OCI-LY7 (cell line): ENCODE measurements around the gene MMP21. TPM values are rescaled to one million over a fixed set of nuclear protein-coding genes. Genes with fewer than 3 reads are reported as not detected.

Source experiments
- BruUV-seq: library from RNA; stranded (reverse); fragments of 400-500 nt; replicated peaks from 2 replicates; lab custom pipeline; 2021; lab: Mats Ljungman, UMichigan
- CTCF ChIA-PET: fragments of 300-600 bp; sonication (Branson Sonifier 250); formaldehyde crosslinking; loops from one replicate; lab custom pipeline; 2022; ENCODE audit warnings: antibody characterized with exemption; ENCODE audit not compliant: unreplicated experiment; lab: Charles Lee
- POLR2A ChIA-PET: fragments of 300-600 bp; sonication (Branson Sonifier 250); formaldehyde crosslinking; loops from one replicate; lab custom pipeline; 2022; ENCODE audit warnings: antibody characterized with exemption; lab: Charles Lee
- DNase-seq: peaks from one replicate; pipeline ENCODE4 v3.0.0-alpha.2; 2015; ENCODE audit warnings: low spot score
- H2AFZ ChIP-seq: fragments of 200-600 bp; sonication (generic), shearing (Covaris generic); 2 replicates; pipeline ENCODE4 v1.6.1; 2014; ENCODE audit warnings: mild to moderate bottlenecking, antibody characterized with exemption, low read length, moderate library complexity
- H3K27ac ChIP-seq: fragments of 200-600 bp; sonication (generic); 2 replicates; pipeline ENCODE4 v1.5.1; 2014; ENCODE audit warnings: mixed run types, low read depth, mild to moderate bottlenecking, moderate library complexity, low read length, inconsistent platforms; ENCODE audit not compliant: poor library complexity, severe bottlenecking
- H3K36me3 ChIP-seq: fragments of 200-600 bp; sonication (generic); 2 replicates; pipeline ENCODE4 v1.6.1; 2014; ENCODE audit warnings: mild to moderate bottlenecking, antibody characterized with exemption, low read length, moderate library complexity, mixed read lengths; ENCODE audit not compliant: insufficient read depth
- H3K4me1 ChIP-seq: fragments of 200-600 bp; sonication (generic); 2 replicates; pipeline ENCODE4 v1.5.1; 2014; ENCODE audit warnings: mild to moderate bottlenecking, low read length; ENCODE audit not compliant: insufficient read depth, poor library complexity, severe bottlenecking
- H3K4me2 ChIP-seq: fragments of 200-600 bp; sonication (generic); 2 replicates; pipeline ENCODE4 v1.6.1; 2014; ENCODE audit warnings: mild to moderate bottlenecking, low read length
- H3K4me3 ChIP-seq: fragments of 200-600 bp; sonication (generic); 2 replicates; pipeline ENCODE4 v1.5.1; 2014; ENCODE audit warnings: mild to moderate bottlenecking, low read depth, low read length; ENCODE audit not compliant: poor library complexity, severe bottlenecking
- H3K79me2 ChIP-seq: fragments of 200-600 bp; sonication (generic); 2 replicates; pipeline ENCODE4 v1.6.1; 2016; ENCODE audit warnings: low read depth, mild to moderate bottlenecking, low read length, moderate library complexity, mixed read lengths; ENCODE audit not compliant: insufficient read depth
- H3K9me2 ChIP-seq: fragments of 200-600 bp; sonication (generic); 2 replicates; pipeline ENCODE4 v1.6.1; 2016; ENCODE audit warnings: mild to moderate bottlenecking, low read length, mixed read lengths; ENCODE audit not compliant: insufficient read depth
- H3K9me3 ChIP-seq: fragments of 200-600 bp; sonication (generic); 2 replicates; pipeline ENCODE4 v1.6.1; 2014; ENCODE audit warnings: mild to moderate bottlenecking, mixed run types, low read length, mixed read lengths
- H4K20me1 ChIP-seq: fragments of 200-600 bp; sonication (generic); 2 replicates; pipeline ENCODE4 v1.6.1; 2014; ENCODE audit warnings: mild to moderate bottlenecking, antibody characterized with exemption, low read length, moderate library complexity, mixed read lengths; ENCODE audit not compliant: insufficient read depth
- EZH2phosphoT487 ChIP-seq: fragments of 200-600 bp; sonication (generic); IDR thresholded peaks from 2 replicates; pipeline ENCODE4 v1.6.1; 2018; ENCODE audit warnings: low read depth, borderline replicate concordance, mild to moderate bottlenecking, mixed run types, antibody characterized with exemption, low read length, moderate library complexity, mixed read lengths
- intact Hi-C: fragments of 100-400 bp; cut with micrococcal nuclease; formaldehyde crosslinking; loops from one replicate; pipeline ENCODE4 v1.10.0; 2022; ENCODE audit not compliant: unreplicated experiment
- total RNA-seq, 2 experiments: library from RNA; depleted of rRNA in 1 of 2; stranded (reverse); fragments of >200 nt in 1 of 2; shearing (Covaris generic) in 1 of 2; gene quantifications; 2 replicates each; pipeline ENCODE4 v1.2.3, GENCODE V29; 2014 to 2022
- TF ChIP-seq, protein P1 (sequence below): fragments of 200-600 bp; sonication (generic); conservative IDR thresholded peaks from 2 replicates; pipeline ENCODE4 v1.5.1; 2014; ENCODE audit warnings: mild to moderate bottlenecking, antibody characterized with exemption, low read length, moderate library complexity, mixed read lengths

Gene MMP21
- total RNA-seq, 2 experiments from 2014 or later = not detected

DNA sequence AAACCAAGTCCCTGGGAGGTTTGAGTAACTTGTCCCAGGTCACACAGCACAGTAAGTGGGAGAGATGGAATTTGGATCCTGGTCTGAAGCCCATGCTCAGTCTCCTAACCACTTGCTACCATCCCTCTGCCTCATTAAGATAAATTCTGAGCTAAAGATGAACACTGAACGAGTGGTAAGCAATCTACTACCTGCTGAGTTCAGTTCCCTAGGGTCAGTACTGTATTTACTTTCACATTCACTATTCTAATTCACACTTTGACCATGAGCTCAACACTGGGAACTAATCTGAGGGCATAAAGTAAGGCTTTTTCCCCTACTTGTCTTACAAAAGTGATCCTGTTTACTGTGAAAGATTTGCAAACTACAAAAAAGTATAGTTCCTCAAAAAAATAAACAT is 45.1 kb upstream of the MMP21 start:
- H3K4me1 ChIP-seq = peaks cover 24% of the 10 kb centered on the region
- H3K9me2 ChIP-seq = no peaks in the 10 kb centered on the region
- peaks cover 16% of the 10 kb centered on the region; the same call in 1 of the 2 replicates for H4K20me1 ChIP-seq
- H3K4me3 ChIP-seq = no peak overlapping the region
- no peak overlapping the region for H2AFZ ChIP-seq
- no peak for DNase-seq
- POLR2A ChIA-PET = interaction anchor here (1.1 kb wide), 2 partner anchors 11 to 26 kb away, joined by 3 to 4 read pairs; no protein-coding TSS in a partner anchor
- CTCF ChIA-PET = interaction anchor here (0.6 kb wide), 1 partner anchor 34 kb away, joined by 3 read pairs; no protein-coding TSS in a partner anchor
- no peak overlapping the region for H3K27ac ChIP-seq
- TF ChIP-seq, protein P1, sequence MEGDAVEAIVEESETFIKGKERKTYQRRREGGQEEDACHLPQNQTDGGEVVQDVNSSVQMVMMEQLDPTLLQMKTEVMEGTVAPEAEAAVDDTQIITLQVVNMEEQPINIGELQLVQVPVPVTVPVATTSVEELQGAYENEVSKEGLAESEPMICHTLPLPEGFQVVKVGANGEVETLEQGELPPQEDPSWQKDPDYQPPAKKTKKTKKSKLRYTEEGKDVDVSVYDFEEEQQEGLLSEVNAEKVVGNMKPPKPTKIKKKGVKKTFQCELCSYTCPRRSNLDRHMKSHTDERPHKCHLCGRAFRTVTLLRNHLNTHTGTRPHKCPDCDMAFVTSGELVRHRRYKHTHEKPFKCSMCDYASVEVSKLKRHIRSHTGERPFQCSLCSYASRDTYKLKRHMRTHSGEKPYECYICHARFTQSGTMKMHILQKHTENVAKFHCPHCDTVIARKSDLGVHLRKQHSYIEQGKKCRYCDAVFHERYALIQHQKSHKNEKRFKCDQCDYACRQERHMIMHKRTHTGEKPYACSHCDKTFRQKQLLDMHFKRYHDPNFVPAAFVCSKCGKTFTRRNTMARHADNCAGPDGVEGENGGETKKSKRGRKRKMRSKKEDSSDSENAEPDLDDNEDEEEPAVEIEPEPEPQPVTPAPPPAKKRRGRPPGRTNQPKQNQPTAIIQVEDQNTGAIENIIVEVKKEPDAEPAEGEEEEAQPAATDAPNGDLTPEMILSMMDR = no peak
- TF ChIP-seq EZH2phosphoT487 = no peak
- no peak overlapping the region for H3K4me2 ChIP-seq
- no peaks in the 10 kb centered on the region for H3K9me3 ChIP-seq
- intact Hi-C loops = loop anchor here (5.0 kb wide), 1 partner anchor 68 kb away; no protein-coding TSS in a partner anchor
- H3K79me2 ChIP-seq = peaks cover 35% of the 10 kb centered on the region
- no TSS peak for BruUV-seq
- peaks cover 10% of the 10 kb centered on the region; the same call in 1 of the 2 replicates for H3K36me3 ChIP-seq

DNA sequence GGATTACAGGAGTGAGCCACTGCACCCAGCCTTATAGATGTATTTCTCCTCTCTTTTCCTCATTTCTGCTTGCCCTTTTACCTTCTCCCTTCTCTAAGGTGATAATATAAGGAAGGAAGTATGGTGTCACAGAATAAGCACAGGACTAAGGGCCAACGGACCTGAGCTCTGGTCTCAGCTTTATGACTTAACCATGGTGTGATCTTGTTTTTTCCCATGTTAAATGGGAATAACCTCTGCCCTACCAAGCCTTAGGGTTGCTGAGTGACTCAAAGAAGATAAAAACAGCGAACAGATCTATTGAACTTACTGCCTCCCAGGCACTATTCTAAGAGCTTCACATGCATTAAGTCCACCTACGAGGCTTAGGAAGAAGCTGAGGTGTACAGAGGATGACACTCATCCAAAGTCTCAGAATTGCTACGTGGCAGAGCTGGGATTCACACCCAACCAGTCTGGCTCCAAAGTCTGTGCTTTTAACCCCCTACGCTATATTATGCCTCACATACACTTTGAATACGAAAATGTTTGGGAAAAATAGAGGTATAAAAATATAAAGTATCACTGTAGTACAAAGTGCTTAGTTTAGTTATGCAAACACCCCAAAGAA is 41.8 kb upstream of the MMP21 start:
- POLR2A ChIA-PET = interaction anchor here (0.9 to 1.1 kb wide), 3 partner anchors 10 to 26 kb away, joined by 3 to 4 read pairs (median 4); no protein-coding TSS in a partner anchor

More for the DNA sequence above, 41.8 kb upstream of the MMP21 start:
- intact Hi-C loops = no loop called here
- Histone ChIP-seq H3K36me3 (peaks cover 15% of the 10 kb centered on the region; the same call in 1 of the 2 replicates), H3K9me2 (no peaks in the 10 kb centered on the region), H2AFZ (no peak overlapping the region), H3K9me3 (no peaks in the 10 kb centered on the region), H4K20me1 (no peaks in the 10 kb centered on the region), H3K79me2 (peaks cover 8% of the 10 kb centered on the region; the same call in 1 of the 2 replicates), H3K4me2 (no peak overlapping the region), H3K4me1 (peaks cover 11% of the 10 kb centered on the region), H3K4me3 (no peak overlapping the region), H3K27ac (no peak overlapping the region)
- BruUV-seq = no TSS peak
- CTCF ChIA-PET = no interaction called here
- TF ChIP-seq, protein P1 = no peak
- TF ChIP-seq EZH2phosphoT487 = no peak
- no peak for DNase-seq
